ENCODE measurements around the gene KAZN. TPM values are rescaled to one million over a fixed set of nuclear protein-coding genes. Genes with fewer than 3 reads are reported as not detected.
A peak's percentile ranks its signal among the peaks of the same experiment; 100 is the strongest.

KAZN gene
- total RNA-seq, result 10 to 100 TPM; 18.2 to 56.4 (median 28.4) TPM
- 10 to 100 TPM; 10.1 to 13.8 TPM for polyA plus RNA-seq
- long read RNA-seq, donor 1, partial matches to known transcripts, result 2 of 54 reads
- long read RNA-seq, donor 1, other reads (novel, unspliced or antisense), result 47 of 54 reads
- long read RNA-seq, donor 2, partial matches to known transcripts, result 0 of 4 reads
- long read RNA-seq, donor 2, other reads (novel, unspliced or antisense), result 0 of 4 reads
- long read RNA-seq, donor 3, transcript KAZN-201 (8 exons, 3,838 nt), result major isoform, 25 of 67 reads
- long read RNA-seq, donor 3, partial matches to known transcripts, result 10 of 67 reads
- long read RNA-seq, donor 3, other reads (novel, unspliced or antisense), result 32 of 67 reads

DNA sequence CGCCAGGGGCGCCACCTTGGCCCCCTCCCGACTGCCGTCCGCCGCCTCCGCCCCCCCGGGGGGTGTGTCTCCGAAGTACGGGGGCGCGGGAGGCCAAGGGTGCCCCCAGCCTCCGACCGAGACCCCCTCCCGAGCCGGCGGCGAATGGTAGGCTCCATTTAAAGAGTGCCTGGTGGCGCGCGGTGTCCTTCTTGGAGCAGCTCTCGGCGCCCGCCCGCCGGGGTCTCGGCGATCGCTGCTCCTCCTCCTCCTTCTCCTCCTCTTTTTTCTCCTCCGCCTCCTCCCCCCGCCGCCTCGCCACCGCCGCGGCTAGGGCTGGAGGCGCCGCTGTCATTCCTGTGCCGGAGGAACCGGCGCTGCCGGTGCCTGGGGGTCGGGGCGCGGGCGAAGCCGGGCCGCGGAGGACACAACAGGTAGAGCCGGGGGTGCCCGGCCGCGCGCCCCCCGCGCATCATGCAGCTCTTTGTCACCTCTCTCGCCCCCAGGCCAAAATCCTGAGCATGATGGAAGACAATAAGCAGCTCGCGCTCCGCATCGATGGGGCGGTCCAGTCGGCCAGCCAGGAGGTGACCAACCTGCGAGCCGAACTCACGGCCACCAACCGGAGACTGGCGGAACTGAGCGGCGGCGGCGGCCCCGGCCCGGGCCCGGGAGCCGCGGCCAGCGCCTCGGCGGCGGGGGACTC, at the start of gene KAZN:
Gene KAZN, plus strand, starts transcription at position 188 of the 685 bp plus-strand sequence.
- no peaks in the 10 kb centered on the region for H3K36me3 ChIP-seq
- H3K4me1 ChIP-seq (ENCODE audit: insufficient read depth), result peaks cover 2% of the 10 kb centered on the region
- 0 to 1% (median 0%) methylated on average over 41 to 81 of the region's 81 CpGs for WGBS, 3 donors
- H3K9me3 ChIP-seq, result no peaks in the 10 kb centered on the region
- H3K27me3 ChIP-seq, result no peaks in the 10 kb centered on the region
- DNase-seq, result peak in 4 of 5 donors; percentile 19 to 43 (median 26)
- no peak within 1 kb of the TSS for H3K27ac ChIP-seq
- TF ChIP-seq POLR2A (IDR thresholded peaks at IDR 0.05), result no peak
- no peak for TF ChIP-seq CTCF (IDR thresholded peaks at IDR 0.05)
- TF ChIP-seq EP300 (IDR thresholded peaks at IDR 0.05), result no peak
- peak within 1 kb of the TSS; percentile 7 for H3K4me3 ChIP-seq
- intact Hi-C loops (cut with DNase I), result no loop called here

DNA sequence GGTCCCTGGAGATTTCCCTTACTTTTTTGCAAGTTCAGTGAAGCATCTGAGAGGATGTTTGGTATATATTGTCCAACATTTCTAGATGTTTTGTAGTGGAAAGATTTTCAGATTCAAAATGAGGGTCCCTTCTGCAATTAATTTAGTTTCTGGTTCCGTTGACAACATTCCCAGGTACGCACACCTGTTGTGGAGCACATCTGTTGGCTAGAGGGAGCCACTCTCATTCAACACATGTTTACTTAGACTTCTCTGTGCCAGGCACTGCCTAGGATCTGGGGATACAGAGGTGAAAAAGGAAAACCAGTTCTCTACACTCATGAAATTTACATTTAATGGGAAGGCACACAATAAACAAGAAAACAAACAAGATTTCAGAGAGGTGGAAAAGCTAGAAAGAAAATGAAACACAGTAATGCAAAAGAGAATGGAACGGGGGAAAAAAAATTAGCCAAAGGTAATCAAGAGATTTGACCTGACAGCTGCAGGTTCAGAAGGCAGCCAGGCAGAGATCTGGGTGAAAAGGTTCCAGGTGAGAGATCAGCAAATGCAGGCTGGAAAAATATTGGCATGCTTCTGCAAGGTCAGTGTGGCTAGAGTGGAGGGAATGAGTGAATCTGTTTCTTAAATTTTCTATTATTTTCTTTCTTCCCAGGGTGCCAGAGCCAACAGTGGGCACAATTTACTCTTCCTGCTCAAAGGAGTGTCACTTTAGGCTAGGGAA, 48.4 kb upstream of the KAZN start:
- no peak for DNase-seq
- no peak for TF ChIP-seq POLR2A (IDR thresholded peaks at IDR 0.05)
- TF ChIP-seq EP300 (IDR thresholded peaks at IDR 0.05), result no peak
- TF ChIP-seq CTCF (IDR thresholded peaks at IDR 0.05), result no peak
- Histone ChIP-seq H3K27me3 (no peaks in the 10 kb centered on the region), H3K27ac (no peak overlapping the region), H3K9me3 (no peaks in the 10 kb centered on the region), H3K4me1 (ENCODE audit: insufficient read depth) (no peaks in the 10 kb centered on the region), H3K4me3 (no peak overlapping the region), H3K36me3 (no peaks in the 10 kb centered on the region)
- intact Hi-C loops (cut with DNase I), result no loop called here
- WGBS, 3 donors, result 83 to 94% (median 87%) methylated on average over 3 of the region's 3 CpGs

DNA sequence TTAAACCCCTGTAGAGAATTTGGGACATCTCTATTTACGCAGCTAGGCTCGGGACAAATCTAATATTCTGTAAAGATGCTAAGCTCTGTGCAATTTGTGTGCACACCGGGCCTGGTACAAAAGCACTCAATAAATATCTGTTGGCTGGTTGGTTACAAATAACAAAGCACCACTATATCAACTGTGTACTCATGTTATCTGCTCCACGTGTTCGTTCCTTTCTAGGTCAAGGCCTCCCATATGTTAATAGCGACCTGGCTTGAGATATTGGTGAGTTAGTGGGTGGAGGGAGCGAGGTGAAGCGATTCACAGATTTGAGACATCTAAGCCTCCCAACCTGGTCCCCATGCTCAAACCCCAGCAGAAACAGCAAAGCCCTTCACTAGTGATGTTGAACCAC, 47.1 kb upstream of the KAZN start:
- intact Hi-C loops (cut with DNase I), result no loop called here
- Histone ChIP-seq H3K27ac (no peak overlapping the region), H3K27me3 (no peaks in the 10 kb centered on the region), H3K4me3 (no peak overlapping the region), H3K36me3 (no peaks in the 10 kb centered on the region), H3K9me3 (no peaks in the 10 kb centered on the region), H3K4me1 (ENCODE audit: insufficient read depth) (no peaks in the 10 kb centered on the region)
- TF ChIP-seq POLR2A (IDR thresholded peaks at IDR 0.05), result no peak
- no peak for TF ChIP-seq EP300 (IDR thresholded peaks at IDR 0.05)
- TF ChIP-seq CTCF (IDR thresholded peaks at IDR 0.05), result no peak
- 59 to 76% (median 60%) methylated on average over 8 of the region's 8 CpGs for WGBS, 3 donors
- DNase-seq, result no peak

DNA sequence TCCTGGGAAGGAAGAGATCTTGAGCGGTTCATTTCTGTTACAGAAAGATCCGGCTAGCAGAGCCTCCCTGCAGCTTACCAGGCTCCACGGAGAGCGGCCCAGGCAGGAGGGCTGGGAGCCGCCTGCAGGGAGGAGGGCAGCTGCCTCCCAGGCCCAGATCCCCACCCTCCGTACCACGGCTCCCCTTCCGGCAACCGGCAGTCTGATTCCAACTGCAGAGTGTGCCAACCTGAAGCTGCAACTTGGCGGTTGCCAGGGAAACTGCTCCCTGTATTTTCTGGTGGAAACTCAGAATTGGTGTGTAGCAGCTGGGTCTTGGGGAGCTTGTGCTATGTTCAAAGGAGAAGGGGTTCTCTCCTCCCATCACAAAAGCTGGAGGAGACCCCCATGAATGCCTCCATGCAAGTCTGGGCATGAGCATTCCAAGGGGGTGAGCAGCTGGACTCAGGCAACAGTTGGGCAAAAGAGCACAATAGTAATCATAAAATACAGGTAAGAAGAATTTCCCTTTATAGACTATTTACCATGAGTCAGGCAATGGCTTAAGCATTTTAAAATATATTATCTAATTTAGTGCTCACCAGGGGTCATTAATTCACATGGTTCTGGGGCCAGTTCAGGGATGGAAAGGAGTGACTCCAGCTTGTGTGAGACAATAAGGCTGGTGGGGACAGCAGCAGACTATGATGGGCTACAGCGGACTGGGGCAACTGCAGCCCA, 46.1 kb upstream of the KAZN start:
- no peak for TF ChIP-seq EP300 (IDR thresholded peaks at IDR 0.05)
- no peak for TF ChIP-seq CTCF (IDR thresholded peaks at IDR 0.05)
- no peak for TF ChIP-seq POLR2A (IDR thresholded peaks at IDR 0.05)
- H3K4me3 ChIP-seq, result no peak overlapping the region
- no peaks in the 10 kb centered on the region for H3K4me1 ChIP-seq (ENCODE audit: insufficient read depth)
- intact Hi-C loops (cut with DNase I), result no loop called here
- 79 to 84% (median 82%) methylated on average over 11 of the region's 11 CpGs for WGBS, 3 donors
- H3K9me3 ChIP-seq, result no peaks in the 10 kb centered on the region
- no peak for DNase-seq
- no peak overlapping the region for H3K27ac ChIP-seq
- H3K36me3 ChIP-seq, result no peaks in the 10 kb centered on the region
- H3K27me3 ChIP-seq, result no peaks in the 10 kb centered on the region
